Fibroblast of mammary gland (primary cell): ENCODE results near the gene MYO1E.

Experiments
- DNase-seq: peaks from one replicate; pipeline ENCODE4 v3.0.0-alpha.2; 2010; ENCODE audit warnings: low read depth
- H3K4me3 ChIP-seq: 2 replicates; pipeline ENCODE4 v1.5.1; 2011; ENCODE audit warnings: low read depth, mild to moderate bottlenecking, low read length, moderate library complexity; ENCODE audit not compliant: control insufficient read depth
- CTCF ChIP-seq: conservative IDR thresholded peaks from 2 replicates; pipeline ENCODE4 v1.5.1; 2011; ENCODE audit warnings: low read depth, low read length, inconsistent platforms; ENCODE audit not compliant: control insufficient read depth, insufficient read depth

MYO1E gene

DNA sequence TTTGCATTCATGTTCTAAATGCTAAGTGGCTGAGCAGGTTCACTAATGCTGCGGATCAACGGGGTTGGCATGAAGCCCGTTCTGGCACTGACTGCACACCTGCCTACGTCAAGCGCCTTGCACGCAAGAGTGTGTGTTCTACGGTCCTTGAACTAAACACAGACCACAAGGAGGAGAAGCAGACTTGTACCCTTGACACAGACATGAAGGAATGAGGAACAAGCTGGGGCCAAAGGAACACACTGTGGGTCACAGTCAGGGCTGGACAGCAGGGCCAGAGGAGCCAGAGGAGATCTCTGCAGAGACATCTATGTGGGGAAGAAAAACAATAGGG lies 214.0 kb downstream of the MYO1E start:
- TF ChIP-seq CTCF, result no peak

GRCh38 chr15:59157840-59158700 lies 214.6 kb downstream of the MYO1E start:
- no peak for TF ChIP-seq CTCF
- no peak overlapping the region for H3K4me3 ChIP-seq
- no peak for DNase-seq

More for the DNA sequence above, 214.0 kb downstream of the MYO1E start:
- no peak overlapping the region for H3K4me3 ChIP-seq
- no peak for DNase-seq

DNA sequence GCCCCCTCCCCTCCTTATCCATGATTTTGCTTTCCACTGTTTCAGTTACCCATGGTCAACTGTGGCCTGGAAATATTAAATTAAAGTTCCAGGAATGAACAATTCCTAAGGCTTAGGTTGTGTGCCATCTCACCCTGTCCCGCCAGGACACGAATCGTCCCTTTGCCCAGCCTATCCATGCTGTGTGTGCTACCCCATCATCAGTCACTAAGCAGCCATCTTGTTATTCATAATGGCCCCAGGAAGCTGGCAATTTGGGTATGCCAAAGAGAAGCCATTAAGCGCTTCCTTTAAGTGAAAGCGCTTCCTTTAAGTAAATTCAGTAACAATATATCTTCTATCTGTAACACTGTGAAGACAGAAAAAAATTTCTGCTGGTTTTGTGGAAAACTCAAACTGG lies 215.3 kb downstream of the MYO1E start:
- no peak overlapping the region for H3K4me3 ChIP-seq
- TF ChIP-seq CTCF, result no peak
- no peak for DNase-seq

DNA sequence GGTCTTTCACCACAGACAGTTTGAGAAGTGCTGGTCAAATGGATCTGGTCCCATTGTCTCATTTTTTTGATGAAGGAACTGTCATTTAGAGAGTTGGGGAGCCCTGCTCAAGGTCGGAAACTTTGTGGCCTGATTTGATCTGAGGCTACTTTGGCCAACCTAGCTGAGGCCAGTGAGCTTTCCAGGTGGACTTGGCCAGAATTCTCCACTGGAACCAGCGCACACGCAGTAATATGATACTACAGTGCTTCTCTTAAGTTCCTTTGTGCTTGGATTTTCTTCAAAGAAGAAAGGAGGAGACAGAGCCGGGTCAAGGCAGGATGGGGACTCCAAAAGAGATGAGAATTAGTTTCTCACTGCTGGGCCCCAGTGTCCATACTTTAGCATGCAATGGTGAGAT lies 217.2 kb downstream of the MYO1E start:
- DNase-seq, result no peak
- TF ChIP-seq CTCF, result no peak
- no peak overlapping the region for H3K4me3 ChIP-seq

DNA sequence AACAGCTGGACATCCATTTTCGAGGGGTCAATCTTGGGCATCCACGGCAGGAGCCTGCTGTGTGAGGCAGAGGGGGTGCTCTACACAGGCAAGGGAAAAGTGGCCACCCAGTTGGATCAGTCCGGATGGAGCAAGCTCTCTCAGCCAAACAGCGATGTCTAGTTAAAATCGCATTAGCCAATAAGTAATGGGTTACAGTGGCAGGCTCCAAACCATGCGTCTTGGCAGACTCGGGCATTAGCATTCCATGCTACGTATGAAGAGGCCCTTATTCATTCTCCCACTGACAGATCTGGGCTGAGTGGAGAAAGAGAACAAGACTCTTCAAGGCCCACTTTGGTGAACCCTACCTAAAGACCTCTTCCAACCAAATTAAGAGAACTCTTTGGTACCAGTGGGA lies 218.4 kb downstream of the MYO1E start:
- DNase-seq, result peak; percentile 34
- TF ChIP-seq CTCF, result no peak

DNA sequence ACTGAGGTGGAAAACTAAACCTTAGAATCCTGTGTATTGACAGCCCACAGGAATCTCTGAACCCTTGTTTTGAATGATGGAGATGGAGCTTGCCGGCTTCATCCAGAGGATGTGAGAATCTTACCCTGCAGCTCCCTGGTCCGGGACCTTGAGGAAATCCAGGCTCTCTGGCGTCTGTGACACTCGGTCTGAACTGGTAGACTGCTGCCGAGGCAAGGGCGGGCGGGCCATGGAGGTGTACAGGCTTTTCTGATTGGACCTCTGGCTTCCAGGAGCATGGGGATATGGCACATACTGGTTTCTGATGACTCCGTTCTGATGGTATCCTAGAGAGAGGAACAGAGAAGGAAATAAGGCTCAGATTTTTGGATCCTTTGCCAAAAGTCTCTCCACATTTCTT lies 219.2 kb downstream of the MYO1E start:
- no peak overlapping the region for H3K4me3 ChIP-seq
- no peak for TF ChIP-seq CTCF
- no peak for DNase-seq

More for the DNA sequence above, 218.4 kb downstream of the MYO1E start:
- no peak overlapping the region for H3K4me3 ChIP-seq

DNA sequence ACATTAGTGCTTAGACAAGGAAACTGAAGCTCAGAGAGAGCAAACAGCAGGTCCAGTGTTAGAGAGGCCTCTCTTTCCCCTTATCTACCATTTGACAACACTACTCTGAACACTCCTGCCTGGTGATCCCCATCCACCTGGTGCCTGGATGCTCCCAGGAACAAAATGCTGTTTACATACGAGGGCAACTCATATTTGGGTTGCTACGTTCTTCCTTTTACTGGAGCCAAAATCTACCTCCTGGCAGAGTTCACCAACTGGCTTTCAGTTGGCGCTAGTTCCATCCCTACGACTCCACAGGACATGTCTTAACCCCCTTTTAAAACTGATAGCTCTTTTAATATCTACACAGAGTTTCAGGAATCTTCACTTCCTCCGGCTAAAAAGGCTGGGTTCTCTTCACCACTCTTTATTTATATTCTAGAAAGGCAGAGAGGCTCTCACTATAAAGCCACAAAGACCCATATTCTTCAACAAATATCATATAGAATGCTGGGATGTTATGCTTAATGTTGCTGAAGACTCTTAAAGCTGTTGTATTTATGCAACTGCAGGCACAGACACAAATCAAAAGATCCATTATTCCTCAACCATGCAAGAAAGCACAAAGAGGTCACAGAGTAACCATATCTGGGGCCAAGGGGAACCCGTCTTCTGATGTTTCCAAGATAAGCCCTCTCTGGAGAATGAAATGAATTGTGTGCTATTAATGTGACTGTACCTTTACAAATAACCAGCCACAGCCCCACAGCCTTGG lies 219.8 kb downstream of the MYO1E start:
- no peak for TF ChIP-seq CTCF
- no peak overlapping the region for H3K4me3 ChIP-seq
- DNase-seq, result no peak
